ENCODE measurements around the gene GRAMD4.
A peak's percentile ranks its signal among the peaks of the same experiment; 100 is the strongest.

The GRAMD4 gene

GRCh38 chr22:46619830-46620501 lies at the start of gene GRAMD4:
GRAMD4 (plus strand) TSS chr22:46620386; CDS start chr22:46626800, 6,414 bp downstream.
- DNase-seq (ENCODE audit: low read depth in 2 of 2) = no peak

GRCh38 chr22:46571642-46572250 lies 48.4 kb upstream of the GRAMD4 start:
- no peak for DNase-seq (ENCODE audit: low read depth in 2 of 2)

- DNase-seq (ENCODE audit: low read depth in 2 of 2) = no peak
Observed at GRCh38 chr22:46572911-46573780, 47.0 kb upstream of the GRAMD4 start.

- no peak for DNase-seq (ENCODE audit: low read depth in 2 of 2)
Observed at GRCh38 chr22:46573781-46574437, 46.3 kb upstream of the GRAMD4 start.

GRCh38 chr22:46574438-46574992 lies 45.7 kb upstream of the GRAMD4 start:
- DNase-seq (ENCODE audit: low read depth in 2 of 2) = no peak

GRCh38 chr22:46574993-46575910 lies 44.9 kb upstream of the GRAMD4 start:
- DNase-seq (ENCODE audit: low read depth in 2 of 2) = no peak

GRCh38 chr22:46575911-46576555 lies 44.2 kb upstream of the GRAMD4 start:
- DNase-seq (ENCODE audit: low read depth in 2 of 2) = no peak

- DNase-seq (ENCODE audit: low read depth in 2 of 2) = peak; percentile 14 to 19
Observed at GRCh38 chr22:46576556-46577367, 43.4 kb upstream of the GRAMD4 start.

- no peak for DNase-seq (ENCODE audit: low read depth in 2 of 2)
Observed at GRCh38 chr22:46577368-46578249, 42.6 kb upstream of the GRAMD4 start.

- no peak for DNase-seq (ENCODE audit: low read depth in 2 of 2)
Observed at GRCh38 chr22:46578251-46578823, 41.8 kb upstream of the GRAMD4 start.

GRCh38 chr22:46578824-46579561 lies 41.2 kb upstream of the GRAMD4 start:
- no peak for DNase-seq (ENCODE audit: low read depth in 2 of 2)

- DNase-seq (ENCODE audit: low read depth in 2 of 2) = no peak
Observed at GRCh38 chr22:46579751-46580449, 40.3 kb upstream of the GRAMD4 start.

GRCh38 chr22:46580940-46581537 lies 39.1 kb upstream of the GRAMD4 start:
- DNase-seq (ENCODE audit: low read depth in 2 of 2) = no peak

- no peak for DNase-seq (ENCODE audit: low read depth in 2 of 2)
Observed at GRCh38 chr22:46581538-46582244, 38.5 kb upstream of the GRAMD4 start.

- no peak for DNase-seq (ENCODE audit: low read depth in 2 of 2)
Observed at GRCh38 chr22:46582281-46582933, 37.8 kb upstream of the GRAMD4 start.
